HepG2 (cell line): ENCODE results near the gene STK11. TPM values are rescaled to one million over a fixed set of nuclear protein-coding genes. Genes with fewer than 3 reads are reported as not detected.

ENCODE experiments used
- CBX5 ChIP-seq: sonication (generic); formaldehyde crosslinking; IDR thresholded peaks from 2 replicates; pipeline ENCODE4 v1.4.0; 2020; ENCODE audit warnings: missing genetic modification reagents, borderline replicate concordance
- ELF1 ChIP-seq: sonication (generic); formaldehyde crosslinking; IDR thresholded peaks from 2 replicates; pipeline ENCODE4 v1.4.0; 2020; ENCODE audit warnings: missing genetic modification reagents
- HNRNPL ChIP-seq: fragments of 200-400 bp; formaldehyde crosslinking; IDR thresholded peaks from 2 replicates; pipeline ENCODE4 v1.6.1; 2017; ENCODE audit warnings: mild to moderate bottlenecking, low read depth, low read length
- HOXA3 ChIP-seq: sonication (generic); formaldehyde crosslinking; IDR thresholded peaks from 2 replicates; pipeline ENCODE4 v1.5.0; 2020; ENCODE audit warnings: missing genetic modification reagents
- IRX3 ChIP-seq: sonication (generic); formaldehyde crosslinking; IDR thresholded peaks from 2 replicates; pipeline ENCODE4 v1.8.1; 2023; ENCODE audit warnings: mild to moderate bottlenecking, low read depth, missing genetic modification reagents, borderline replicate concordance
- LCORL ChIP-seq, 2 experiments: fragments of 450-650 bp in 1 of 2; sonication (generic) in 1 of 2; formaldehyde crosslinking in 1 of 2; IDR thresholded peaks; 2 replicates each; pipeline versions ENCODE4 v1.5.0 to v1.6.1; 2017 to 2020; ENCODE audit warnings: antibody characterized with exemption in 1 of 2, missing genetic modification reagents in 1 of 2
- MTA1 ChIP-seq: sonication (generic); formaldehyde crosslinking; IDR thresholded peaks from 2 replicates; pipeline ENCODE4 v1.4.0; 2020; ENCODE audit warnings: missing genetic modification reagents, mild to moderate bottlenecking, borderline replicate concordance
- MTF2 ChIP-seq: sonication (generic); formaldehyde crosslinking; IDR thresholded peaks from 2 replicates; pipeline ENCODE4 v1.5.0; 2020; ENCODE audit warnings: missing genetic modification reagents, borderline replicate concordance
- NCOR1 ChIP-seq: fragments of 200-600 bp; sonication (generic); IDR thresholded peaks from 2 replicates; pipeline ENCODE4 v1.7.0; 2017; ENCODE audit warnings: antibody characterized with exemption, low read length, borderline replicate concordance
- POLR2G ChIP-seq: fragments of 200-400 bp; formaldehyde crosslinking; IDR thresholded peaks from 2 replicates; pipeline ENCODE4 v1.6.1; 2018; ENCODE audit warnings: mild to moderate bottlenecking, low read depth, low read length, moderate library complexity
- RXRB ChIP-seq: IDR thresholded peaks from 2 replicates; pipeline ENCODE4 v1.6.1; 2016; ENCODE audit warnings: borderline replicate concordance, missing genetic modification reagents, missing compliant biosample characterization
- TBX2 ChIP-seq: sonication (generic); formaldehyde crosslinking; IDR thresholded peaks from 2 replicates; pipeline ENCODE4 v1.5.0; 2020; ENCODE audit warnings: missing genetic modification reagents, mild to moderate bottlenecking, borderline replicate concordance
- ZNF3 ChIP-seq: IDR thresholded peaks from 2 replicates; pipeline ENCODE4 v1.7.0; 2017; ENCODE audit warnings: inconsistent platforms
- ZNF441 ChIP-seq: sonication (generic); formaldehyde crosslinking; IDR thresholded peaks from 2 replicates; pipeline ENCODE4 v1.7.0; 2021; ENCODE audit warnings: missing genetic modification reagents, borderline replicate concordance
- ZNF605 ChIP-seq: sonication (generic); formaldehyde crosslinking; IDR thresholded peaks from 2 replicates; pipeline ENCODE4 v1.8.0; 2022; ENCODE audit warnings: mild to moderate bottlenecking, missing genetic modification reagents
- polyA plus RNA-seq, 8 experiments: library from polyadenylated mRNA; depleted of rRNA in 3 of 8; stranded (reverse) in 7 of 8; unstranded in 1 of 8; fragments of >200 nt; fragmentation: Illumina TruSeq in 4 of 8; extraction: Trizol in 4 of 8; gene quantifications; 2 replicates each; pipeline versions ENCODE4 v1.2.1 to v1.2.3, GENCODE V29; 2011 to 2016; ENCODE audit warnings: low read depth in 4 of 8, missing spikeins in 1 of 8, mixed read lengths in 1 of 8; ENCODE audit not compliant: insufficient read depth in 1 of 8
- total RNA-seq, 5 experiments: library from RNA; depleted of rRNA; stranded (reverse); fragments of >200 nt; fragmentation: Illumina TruSeq; extraction: Trizol; gene quantifications; 2 replicates each; pipeline ENCODE4 v1.2.3, GENCODE V29; 2016; ENCODE audit warnings: low read depth in 1 of 5
- TF ChIP-seq, protein P1 (sequence below): sonication (generic); formaldehyde crosslinking; IDR thresholded peaks from 2 replicates; pipeline ENCODE4 v1.8.0; 2022; ENCODE audit warnings: low read depth, missing genetic modification reagents
- TF ChIP-seq, protein P2 (sequence below): IDR thresholded peaks from 2 replicates; pipeline ENCODE4 v1.6.1; 2016; ENCODE audit warnings: low read depth, borderline replicate concordance
- TF ChIP-seq, protein P3 (sequence below): sonication (generic); formaldehyde crosslinking; IDR thresholded peaks from 2 replicates; pipeline ENCODE4 v1.4.0; 2020; ENCODE audit warnings: missing genetic modification reagents
- TF ChIP-seq, protein P4 (sequence below): sonication (generic); IDR thresholded peaks from 2 replicates; pipeline ENCODE4 v1.6.1; 2016; ENCODE audit warnings: low read depth, borderline replicate concordance
- TF ChIP-seq, protein P5 (sequence below): IDR thresholded peaks from 2 replicates; pipeline ENCODE4 v1.4.0; 2020; ENCODE audit warnings: mild to moderate bottlenecking, missing genetic modification reagents

The STK11 gene
- total and polyA plus RNA-seq, 2 of the 13 experiments (the other 11 are each of a cell fraction or from before 2014, with no cell fraction given): 27.5 to 43.6 TPM

DNA sequence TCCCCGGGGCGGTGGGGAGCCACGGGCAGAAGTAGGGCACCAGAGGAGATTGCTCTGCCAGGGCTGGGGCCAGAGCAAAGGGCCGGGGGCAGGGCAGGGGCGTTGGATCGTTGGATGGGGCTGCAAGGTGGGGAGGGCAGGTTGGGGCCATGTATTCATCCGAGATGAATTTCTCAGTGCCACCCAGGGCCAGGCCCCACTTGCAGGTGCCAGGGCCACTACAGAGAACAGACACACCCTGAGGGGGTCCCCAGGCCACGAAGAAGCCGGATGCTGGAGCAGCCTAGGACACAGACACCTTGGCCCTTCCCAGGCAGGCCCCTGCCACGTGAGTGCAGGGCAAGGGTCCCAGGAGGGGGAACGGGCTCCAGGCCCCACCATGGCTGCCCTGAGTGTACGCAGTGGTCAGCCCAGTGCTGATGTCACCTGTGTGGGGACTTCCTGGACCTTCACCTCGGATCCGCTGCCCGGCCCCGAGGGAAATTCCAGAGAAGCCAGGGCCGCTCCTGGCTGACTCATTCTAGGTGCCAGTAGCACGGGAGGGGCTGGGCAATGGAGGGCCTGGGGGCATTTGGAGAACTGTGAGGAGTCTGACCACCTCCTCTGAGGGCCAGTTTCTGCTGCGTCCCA, 21.9 kb upstream of the STK11 start (continued):
- TF ChIP-seq, protein P1, sequence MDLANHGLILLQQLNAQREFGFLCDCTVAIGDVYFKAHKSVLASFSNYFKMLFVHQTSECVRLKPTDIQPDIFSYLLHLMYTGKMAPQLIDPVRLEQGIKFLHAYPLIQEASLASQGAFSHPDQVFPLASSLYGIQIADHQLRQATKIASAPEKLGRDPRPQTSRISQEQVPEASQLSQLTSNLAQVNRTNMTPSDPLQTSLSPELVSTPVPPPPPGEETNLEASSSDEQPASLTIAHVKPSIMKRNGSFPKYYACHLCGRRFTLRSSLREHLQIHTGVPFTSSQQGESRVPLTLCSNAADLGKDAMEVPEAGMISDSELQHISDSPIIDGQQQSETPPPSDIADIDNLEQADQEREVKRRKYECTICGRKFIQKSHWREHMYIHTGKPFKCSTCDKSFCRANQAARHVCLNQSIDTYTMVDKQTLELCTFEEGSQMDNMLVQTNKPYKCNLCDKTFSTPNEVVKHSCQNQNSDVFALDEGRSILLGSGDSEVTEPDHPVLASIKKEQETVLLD (CRISPR knock-in tag): no peak
- TF ChIP-seq ZNF605 (CRISPR knock-in tag): peak; percentile 59
- TF ChIP-seq HOXA3 (CRISPR knock-in tag): peak; percentile 87
- peak; percentile 73; the same call in 1 of the 2 replicates for TF ChIP-seq HNRNPL
- TF ChIP-seq NCOR1: peak; percentile 35; the same call in 1 of the 2 replicates
- no peak for TF ChIP-seq MTA1 (CRISPR knock-in tag)
- TF ChIP-seq ZNF3 (CRISPR knock-in tag): no peak
- TF ChIP-seq, protein P2, sequence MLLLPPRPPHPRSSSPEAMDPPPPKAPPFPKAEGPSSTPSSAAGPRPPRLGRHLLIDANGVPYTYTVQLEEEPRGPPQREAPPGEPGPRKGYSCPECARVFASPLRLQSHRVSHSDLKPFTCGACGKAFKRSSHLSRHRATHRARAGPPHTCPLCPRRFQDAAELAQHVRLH (CRISPR knock-in tag): peak; percentile 57; the same call in 1 of the 2 replicates
- TF ChIP-seq, protein P3, sequence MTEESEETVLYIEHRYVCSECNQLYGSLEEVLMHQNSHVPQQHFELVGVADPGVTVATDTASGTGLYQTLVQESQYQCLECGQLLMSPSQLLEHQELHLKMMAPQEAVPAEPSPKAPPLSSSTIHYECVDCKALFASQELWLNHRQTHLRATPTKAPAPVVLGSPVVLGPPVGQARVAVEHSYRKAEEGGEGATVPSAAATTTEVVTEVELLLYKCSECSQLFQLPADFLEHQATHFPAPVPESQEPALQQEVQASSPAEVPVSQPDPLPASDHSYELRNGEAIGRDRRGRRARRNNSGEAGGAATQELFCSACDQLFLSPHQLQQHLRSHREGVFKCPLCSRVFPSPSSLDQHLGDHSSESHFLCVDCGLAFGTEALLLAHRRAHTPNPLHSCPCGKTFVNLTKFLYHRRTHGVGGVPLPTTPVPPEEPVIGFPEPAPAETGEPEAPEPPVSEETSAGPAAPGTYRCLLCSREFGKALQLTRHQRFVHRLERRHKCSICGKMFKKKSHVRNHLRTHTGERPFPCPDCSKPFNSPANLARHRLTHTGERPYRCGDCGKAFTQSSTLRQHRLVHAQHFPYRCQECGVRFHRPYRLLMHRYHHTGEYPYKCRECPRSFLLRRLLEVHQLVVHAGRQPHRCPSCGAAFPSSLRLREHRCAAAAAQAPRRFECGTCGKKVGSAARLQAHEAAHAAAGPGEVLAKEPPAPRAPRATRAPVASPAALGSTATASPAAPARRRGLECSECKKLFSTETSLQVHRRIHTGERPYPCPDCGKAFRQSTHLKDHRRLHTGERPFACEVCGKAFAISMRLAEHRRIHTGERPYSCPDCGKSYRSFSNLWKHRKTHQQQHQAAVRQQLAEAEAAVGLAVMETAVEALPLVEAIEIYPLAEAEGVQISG (CRISPR knock-in tag): peak; percentile 28; the same call in 1 of the 2 replicates
- no peak for TF ChIP-seq LCORL (IDR thresholded peaks at IDR 0.05)
- TF ChIP-seq LCORL (CRISPR knock-in tag; IDR thresholded peaks at IDR 0.05): peak; percentile 85
- TF ChIP-seq IRX3 (CRISPR knock-in tag): no peak
- TF ChIP-seq ELF1 (CRISPR knock-in tag): peak; percentile 85
- TF ChIP-seq, protein P4, sequence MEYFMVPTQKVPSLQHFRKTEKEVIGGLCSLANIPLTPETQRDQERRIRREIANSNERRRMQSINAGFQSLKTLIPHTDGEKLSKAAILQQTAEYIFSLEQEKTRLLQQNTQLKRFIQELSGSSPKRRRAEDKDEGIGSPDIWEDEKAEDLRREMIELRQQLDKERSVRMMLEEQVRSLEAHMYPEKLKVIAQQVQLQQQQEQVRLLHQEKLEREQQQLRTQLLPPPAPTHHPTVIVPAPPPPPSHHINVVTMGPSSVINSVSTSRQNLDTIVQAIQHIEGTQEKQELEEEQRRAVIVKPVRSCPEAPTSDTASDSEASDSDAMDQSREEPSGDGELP: peak; percentile 70; the same call in 1 of the 2 replicates
- TF ChIP-seq, protein P5, sequence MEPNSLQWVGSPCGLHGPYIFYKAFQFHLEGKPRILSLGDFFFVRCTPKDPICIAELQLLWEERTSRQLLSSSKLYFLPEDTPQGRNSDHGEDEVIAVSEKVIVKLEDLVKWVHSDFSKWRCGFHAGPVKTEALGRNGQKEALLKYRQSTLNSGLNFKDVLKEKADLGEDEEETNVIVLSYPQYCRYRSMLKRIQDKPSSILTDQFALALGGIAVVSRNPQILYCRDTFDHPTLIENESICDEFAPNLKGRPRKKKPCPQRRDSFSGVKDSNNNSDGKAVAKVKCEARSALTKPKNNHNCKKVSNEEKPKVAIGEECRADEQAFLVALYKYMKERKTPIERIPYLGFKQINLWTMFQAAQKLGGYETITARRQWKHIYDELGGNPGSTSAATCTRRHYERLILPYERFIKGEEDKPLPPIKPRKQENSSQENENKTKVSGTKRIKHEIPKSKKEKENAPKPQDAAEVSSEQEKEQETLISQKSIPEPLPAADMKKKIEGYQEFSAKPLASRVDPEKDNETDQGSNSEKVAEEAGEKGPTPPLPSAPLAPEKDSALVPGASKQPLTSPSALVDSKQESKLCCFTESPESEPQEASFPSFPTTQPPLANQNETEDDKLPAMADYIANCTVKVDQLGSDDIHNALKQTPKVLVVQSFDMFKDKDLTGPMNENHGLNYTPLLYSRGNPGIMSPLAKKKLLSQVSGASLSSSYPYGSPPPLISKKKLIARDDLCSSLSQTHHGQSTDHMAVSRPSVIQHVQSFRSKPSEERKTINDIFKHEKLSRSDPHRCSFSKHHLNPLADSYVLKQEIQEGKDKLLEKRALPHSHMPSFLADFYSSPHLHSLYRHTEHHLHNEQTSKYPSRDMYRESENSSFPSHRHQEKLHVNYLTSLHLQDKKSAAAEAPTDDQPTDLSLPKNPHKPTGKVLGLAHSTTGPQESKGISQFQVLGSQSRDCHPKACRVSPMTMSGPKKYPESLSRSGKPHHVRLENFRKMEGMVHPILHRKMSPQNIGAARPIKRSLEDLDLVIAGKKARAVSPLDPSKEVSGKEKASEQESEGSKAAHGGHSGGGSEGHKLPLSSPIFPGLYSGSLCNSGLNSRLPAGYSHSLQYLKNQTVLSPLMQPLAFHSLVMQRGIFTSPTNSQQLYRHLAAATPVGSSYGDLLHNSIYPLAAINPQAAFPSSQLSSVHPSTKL: peak; percentile 52; the same call in 1 of the 2 replicates
- TF ChIP-seq POLR2G: peak; percentile 59
- peak; percentile 53; the same call in 1 of the 2 replicates for TF ChIP-seq ZNF441
- TF ChIP-seq TBX2 (CRISPR knock-in tag): peak; percentile 59; the same call in 1 of the 2 replicates
- no peak for TF ChIP-seq MTF2 (CRISPR knock-in tag)
- TF ChIP-seq RXRB: peak; percentile 61; the same call in 1 of the 2 replicates
- TF ChIP-seq CBX5 (CRISPR knock-in tag): 0 out of 2 replicates have a peak, but pooled peaks have one; percentile 16
